Cardiac fibroblast (primary cell): ENCODE data around the gene ALKBH3.

Experiments used
- DNase-seq, 2 donors: peaks; one replicate each; pipeline versions ENCODE4 v3.0.0 to v3.0.0-alpha.2; 2010; ENCODE audit warnings: low read depth in 2 of 2
- H3K4me3 ChIP-seq, 2 donors: replicated peaks in 1 of 2; 1 replicate in 1 of 2; 2 replicates in 1 of 2; pipeline ENCODE4 v1.5.1; 2011; ENCODE audit warnings: low read depth in 2 of 2, low read length in 2 of 2, mild to moderate bottlenecking in 2 of 2, moderate library complexity in 1 of 2
- CTCF ChIP-seq: IDR thresholded peaks from one replicate; pipeline ENCODE4 v1.5.1; 2011; ENCODE audit warnings: low read depth, mild to moderate bottlenecking, low read length, inconsistent platforms

Gene ALKBH3

DNA sequence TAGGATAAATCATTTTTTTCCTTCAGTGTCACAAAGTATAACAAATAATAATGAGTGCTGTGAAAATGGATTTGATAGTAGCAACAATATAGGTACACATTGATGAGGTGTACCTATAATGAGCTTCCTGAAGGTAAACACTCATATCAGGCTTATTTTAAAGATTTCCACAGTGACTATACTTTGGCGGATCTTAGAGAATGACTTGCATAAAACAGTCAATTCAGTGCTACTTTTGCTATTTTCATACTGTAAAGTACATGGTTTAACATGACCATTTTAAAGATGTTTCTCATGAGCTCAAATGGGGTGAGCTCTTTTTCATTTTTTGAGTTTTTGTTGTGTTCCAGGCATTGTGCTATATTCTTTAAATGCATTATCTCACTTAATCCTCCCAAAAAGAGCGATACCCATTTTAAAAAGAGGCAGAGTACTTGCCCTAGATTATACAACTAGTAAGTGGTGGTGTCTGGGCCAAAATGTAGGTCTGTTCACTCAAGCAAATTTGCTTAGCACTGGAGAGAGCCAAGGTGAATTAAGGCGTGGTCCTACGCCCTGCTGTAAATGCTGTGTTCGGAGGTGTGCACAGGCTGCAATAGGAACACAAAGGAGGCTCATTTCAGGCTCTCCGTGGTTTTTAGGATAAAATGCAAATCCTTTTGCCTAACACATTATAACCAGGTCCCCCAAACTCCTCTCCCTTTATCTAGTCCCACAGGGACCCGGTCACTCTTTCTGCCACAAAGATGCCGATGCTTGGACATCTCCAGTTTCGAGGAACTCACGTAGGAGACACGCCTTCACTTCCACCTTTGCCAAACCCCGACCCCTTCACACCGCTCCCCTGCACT is 617 bp upstream of the ALKBH3 start:
- no peak for DNase-seq
- TF ChIP-seq CTCF = no peak
- peak overlapping the region; percentile 90 to 91 for H3K4me3 ChIP-seq

DNA sequence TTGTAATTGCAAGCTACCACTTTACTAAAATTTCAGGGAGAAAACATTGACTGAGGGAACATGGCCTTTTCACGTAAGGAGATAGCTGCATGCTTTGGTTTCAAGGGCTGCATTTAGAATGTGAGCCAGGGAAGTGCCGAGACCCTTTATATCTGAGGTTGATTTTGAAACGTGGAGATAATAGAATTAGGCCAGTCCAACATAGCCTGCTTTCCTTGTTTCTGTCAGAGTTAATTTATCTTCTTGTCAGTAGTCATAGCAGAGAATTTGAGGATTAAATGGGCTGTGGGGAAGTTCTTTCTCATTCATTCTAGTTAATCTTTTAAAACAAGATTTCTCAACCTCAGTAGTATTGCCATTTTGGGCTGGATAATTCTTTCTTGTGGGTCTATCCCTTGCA is 12.2 kb downstream of the ALKBH3 start:
- H3K4me3 ChIP-seq = no peak overlapping the region
- no peak for DNase-seq
- no peak for TF ChIP-seq CTCF

GRCh38 chr11:43894546-43894945 is 13.9 kb downstream of the ALKBH3 start:
- no peak for TF ChIP-seq CTCF
- no peak for DNase-seq
- H3K4me3 ChIP-seq = no peak overlapping the region

- no peak overlapping the region for H3K4me3 ChIP-seq
- TF ChIP-seq CTCF = no peak
- DNase-seq = no peak
These were observed 15.0 kb downstream of the ALKBH3 start for GRCh38 chr11:43895601-43896000.

GRCh38 chr11:43898574-43898973 is 17.9 kb downstream of the ALKBH3 start:
- DNase-seq = no peak
- TF ChIP-seq CTCF = no peak
- no peak overlapping the region for H3K4me3 ChIP-seq

DNA sequence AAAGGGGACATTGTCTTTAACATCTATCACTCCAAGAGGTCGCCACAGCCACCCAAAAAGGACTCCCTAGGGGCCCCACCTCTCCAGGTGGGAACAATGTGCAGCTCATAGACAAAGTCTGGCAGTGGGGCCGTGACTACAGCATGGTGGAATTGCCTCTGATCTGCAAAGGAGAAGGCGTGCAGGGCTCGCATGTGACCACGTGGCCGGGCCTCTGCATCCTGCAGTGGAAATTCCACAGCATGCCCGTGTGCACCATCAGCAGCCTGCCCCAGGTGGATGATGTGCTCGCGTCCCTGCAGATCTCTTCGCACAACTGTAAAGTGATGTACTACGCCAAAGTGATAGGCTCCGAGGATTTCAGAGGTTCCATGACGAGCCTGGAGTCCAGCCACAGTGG is 18.5 kb downstream of the ALKBH3 start:
- H3K4me3 ChIP-seq = no peak overlapping the region
- TF ChIP-seq CTCF = no peak
- no peak for DNase-seq

- H3K4me3 ChIP-seq = no peak overlapping the region
- TF ChIP-seq CTCF = no peak
- DNase-seq = no peak
These were observed 20.9 kb downstream of the ALKBH3 start for GRCh38 chr11:43901551-43901950.
